Measurements from ENCODE around the gene BTNL2.

The BTNL2 gene

DNA sequence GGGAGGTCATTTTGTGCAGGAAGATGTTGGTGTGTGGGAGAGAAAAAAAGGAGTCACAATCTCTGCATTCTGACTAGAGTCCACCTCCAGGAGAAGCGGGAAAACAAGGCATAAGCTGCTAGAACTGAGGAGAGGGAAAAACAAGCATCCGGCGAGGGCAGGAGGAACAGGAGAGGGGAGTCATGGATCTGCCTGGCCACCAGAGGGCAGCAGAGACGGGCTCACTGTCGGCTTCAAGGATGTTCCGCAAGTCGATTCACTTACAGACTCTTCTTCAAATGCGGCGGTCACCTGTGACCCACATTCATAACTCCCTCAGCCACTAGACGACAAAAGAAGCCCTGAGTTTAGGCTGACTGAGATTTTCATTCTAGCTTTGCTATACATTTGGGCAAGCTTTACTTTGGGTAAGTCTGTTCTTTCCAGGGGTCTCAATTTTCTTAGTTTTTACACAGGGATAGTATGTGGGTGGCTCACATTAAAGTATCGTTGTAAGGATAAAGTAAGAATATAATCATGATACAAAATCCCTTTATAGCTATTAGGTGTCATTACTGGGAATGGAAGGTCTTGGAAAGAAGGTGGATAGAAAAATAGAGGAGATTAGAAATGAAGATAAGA, 6.6 kb upstream of the BTNL2 start:
- peak; percentile 87 to 88 for DNase-seq (ENCODE audit: low read depth in 2 of 2)

DNA sequence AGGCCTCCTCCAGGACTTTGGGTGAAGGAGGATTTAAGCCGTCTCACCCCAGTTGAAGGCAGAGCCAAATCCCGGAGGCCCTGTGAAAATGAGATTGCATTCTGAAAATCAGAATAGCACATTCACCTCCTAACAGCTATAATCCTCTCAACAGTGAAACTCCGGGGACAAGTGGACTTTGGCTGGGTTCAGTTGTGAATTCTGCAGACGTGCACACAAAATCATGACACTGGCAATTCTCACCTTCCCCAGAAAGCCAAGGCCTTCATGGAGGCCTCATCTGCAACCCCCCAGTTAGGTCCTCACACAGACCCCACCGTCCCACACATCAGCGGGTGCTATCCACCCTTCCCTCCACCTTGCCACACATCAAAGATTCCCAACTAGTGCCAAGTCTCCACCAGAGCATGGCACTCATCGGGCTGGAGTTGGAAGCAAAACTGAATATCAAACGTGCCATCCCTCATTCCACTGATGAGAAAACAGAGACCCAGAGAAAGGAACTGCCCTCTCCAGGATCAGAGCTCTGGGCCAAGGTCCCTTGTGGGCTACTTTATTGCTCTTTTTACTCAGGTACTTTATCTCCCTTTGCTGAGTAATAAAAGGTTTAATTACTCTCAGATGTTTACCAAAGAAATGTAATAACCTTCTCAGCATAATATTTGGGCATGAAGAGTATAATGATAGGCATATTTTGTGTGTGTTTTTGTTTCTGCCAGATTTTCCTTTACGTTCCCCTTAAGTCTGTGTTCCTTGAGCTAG, 4.8 kb upstream of the BTNL2 start:
- DNase-seq (ENCODE audit: low read depth in 2 of 2) = no peak

DNA sequence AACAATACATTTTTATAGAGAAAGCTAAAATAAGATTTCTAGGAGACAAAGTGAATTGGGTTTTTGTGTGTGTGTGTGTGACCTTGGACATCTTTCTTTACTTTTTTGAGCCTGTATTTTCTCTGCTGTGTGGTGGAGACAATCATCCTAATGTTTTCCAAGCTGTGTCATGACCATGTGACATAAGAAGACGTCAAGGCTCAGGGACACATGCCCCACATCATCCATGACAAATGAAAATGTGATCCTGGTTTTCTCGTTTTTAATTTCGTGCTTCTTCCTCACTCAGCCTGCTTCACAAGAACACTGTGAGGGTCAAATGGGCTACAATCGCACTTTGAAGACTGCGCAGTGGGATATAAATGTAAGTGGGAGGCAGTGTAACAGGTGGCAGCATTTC, 3.9 kb upstream of the BTNL2 start:
- DNase-seq (ENCODE audit: low read depth in 2 of 2) = no peak

DNA sequence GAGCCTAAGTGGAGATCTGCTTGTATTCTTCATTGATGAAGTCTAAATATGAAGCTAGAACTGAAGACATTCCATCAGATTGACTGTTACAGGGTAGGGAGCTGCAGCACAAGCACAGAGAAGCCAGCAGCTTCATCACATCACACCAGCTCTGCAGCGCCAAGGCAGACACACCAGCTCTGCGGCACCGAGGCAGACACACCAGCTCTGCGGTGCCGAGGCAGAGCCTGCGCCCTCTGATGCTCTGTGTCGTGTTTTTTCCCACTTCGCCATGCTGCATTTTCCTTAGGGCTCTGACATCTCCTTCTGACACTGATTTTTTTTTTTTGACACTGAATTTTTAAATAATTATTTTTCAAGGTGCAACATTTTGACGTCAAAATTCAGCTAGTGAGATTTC, 784 bp downstream of the BTNL2 start:
- no peak for DNase-seq (ENCODE audit: low read depth in 2 of 2)

DNA sequence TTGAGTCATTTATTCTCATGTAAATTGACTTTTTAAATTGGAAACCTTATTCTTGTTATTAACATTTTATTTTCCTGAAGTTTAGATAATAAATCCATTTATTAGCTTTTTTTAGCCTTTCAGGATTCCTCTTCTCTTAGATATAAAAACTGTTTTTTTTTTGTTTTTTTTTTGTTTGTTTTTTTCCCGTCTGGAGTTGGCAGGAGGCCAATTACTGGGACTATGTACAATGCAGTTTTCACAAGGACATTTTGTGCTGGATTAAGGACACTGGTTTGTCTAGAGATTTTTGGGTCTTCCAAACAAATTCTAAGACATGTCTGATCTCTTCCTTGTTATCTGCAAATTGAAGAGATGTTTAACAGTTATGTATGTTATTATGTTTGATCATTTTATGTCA, 1.3 kb downstream of the BTNL2 start:
- no peak for DNase-seq (ENCODE audit: low read depth in 2 of 2)

DNA sequence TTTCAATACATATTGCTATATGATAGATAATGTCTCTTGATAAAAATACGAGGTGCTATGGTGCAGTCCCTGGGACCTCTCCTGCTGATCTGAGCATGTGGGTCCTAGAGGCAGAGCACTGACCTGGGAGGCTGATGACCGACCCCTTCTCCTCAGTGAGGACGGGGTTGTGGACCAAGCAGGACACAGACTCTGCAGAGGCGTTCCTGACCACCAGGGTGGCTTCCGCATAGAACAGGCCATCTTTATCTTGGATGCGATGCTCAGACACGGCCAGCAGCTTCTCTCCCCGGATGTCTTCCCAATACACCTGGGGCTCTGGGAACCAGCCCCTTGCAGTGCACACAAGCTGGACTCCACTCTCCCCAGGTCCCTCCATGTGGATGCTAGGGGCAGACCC, 4.2 kb downstream of the BTNL2 start:
- no peak for DNase-seq (ENCODE audit: low read depth in 2 of 2)

DNA sequence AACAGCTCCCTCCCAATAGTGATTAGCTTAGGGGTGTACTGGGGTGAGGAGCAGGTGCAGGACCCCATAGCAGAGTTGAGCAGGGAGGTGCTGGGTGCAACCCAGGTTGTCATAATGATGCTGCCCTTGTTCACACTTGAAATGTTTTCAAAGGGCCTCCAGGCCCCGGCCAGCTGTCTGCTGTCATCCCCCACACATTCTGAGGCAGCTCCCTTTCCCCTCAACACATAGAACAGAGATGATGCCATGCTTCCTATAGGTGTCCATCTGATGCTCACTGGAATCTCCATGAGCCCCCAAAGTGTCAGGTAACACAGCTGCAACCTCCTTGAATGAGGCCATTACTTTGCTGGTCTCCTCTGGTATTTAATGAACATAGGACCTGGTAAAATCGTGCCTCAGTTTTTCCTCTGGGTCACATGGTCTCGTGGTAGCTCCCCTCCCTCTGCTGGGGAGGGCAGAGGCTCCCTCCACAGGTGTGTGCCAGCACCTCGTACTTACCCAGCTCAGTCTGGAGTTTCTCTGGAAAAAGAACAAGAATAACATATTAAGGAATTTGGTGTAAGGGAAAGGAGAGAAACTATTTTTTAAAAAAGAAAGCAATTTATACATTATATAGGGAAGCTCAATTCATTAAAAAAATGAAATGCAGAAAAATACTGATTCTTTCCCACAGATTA, 5.6 kb downstream of the BTNL2 start:
- no peak for DNase-seq (ENCODE audit: low read depth in 2 of 2)

DNA sequence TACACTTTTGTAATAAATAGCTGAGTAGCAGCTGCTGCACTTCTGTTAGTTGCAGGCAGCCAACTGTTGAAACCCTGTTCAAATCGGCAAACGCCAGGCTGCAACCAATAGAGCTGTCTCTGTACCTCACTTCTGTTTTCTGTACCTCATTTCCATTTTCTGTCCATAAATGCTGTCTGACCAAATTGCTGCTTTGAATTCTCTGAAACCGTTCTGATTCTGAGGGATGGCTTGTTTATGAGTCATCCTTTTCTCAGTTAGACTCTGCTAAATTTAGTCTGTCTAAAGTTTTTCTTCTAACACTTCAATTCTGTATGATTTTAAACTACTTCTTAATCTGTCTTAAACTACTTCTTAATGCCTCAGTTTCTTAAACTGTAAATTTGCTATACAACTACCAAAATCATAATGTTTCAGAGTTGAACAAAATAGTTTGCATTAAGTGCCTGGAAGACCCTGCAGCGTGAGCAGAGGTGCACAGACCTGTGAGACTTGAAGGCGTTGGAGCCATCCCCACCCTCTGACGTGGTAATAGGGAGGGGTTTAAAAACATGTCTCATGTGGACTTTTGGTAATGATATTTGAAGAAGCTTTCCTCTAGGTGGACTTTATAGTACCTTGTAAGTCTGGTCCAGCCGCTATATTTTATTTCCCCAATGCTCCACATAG, 9.6 kb downstream of the BTNL2 start:
- DNase-seq (ENCODE audit: low read depth in 2 of 2) = no peak

DNA sequence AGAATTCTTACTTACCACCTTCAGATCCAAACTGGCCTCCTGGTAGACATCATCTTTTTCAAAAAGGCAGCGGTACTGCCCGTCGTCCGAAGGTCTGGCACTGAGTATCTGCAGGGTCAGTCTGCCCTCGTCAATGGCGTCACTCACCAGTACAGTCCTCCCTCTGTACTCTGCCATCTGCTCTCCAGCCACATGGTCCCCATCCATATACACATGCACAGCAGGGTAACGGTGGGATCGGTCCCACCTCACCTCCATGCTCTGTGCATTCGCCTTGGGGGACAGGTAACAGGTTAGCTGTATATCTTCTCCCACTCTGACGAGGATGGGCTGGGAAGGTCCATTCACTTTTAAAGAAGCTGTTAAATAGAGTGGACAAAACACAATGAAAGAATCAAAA, 11.0 kb downstream of the BTNL2 start:
- DNase-seq (ENCODE audit: low read depth in 2 of 2) = no peak

DNA sequence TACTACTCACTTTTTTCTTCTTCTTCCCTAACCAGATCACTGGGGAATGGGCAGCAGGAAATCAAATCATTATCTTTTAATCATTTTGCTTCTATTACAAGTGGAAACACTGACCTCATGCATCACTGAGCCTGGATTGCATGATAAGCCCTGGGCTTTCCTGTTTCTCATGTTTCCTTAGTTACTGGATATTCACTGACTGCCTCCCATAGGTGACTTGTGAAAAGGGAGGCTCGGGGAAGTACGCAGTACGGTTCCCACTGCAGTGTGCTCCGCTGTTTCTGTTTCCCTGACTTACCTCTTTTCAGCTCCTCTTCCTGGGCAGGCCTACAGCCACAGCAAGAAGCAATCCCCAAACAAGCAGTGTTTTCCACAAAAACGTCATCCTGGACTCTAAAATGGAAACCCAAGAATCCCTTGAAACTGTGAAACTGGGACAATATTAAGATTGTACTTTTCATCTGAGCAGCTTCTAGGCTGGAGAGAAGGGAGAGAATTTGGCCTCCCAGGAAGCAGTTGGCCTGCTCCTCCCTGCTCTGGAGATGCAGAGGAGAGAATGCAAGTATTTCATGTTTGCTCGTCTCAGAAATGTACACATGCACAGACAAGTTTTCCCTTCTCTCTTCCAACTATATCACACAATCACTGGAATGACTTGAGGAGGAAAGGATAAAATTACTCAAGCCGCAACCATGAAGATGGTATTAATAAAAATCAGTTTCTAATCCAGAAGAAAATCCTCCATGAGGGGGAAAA, 13.1 kb downstream of the BTNL2 start:
- DNase-seq (ENCODE audit: low read depth in 2 of 2) = no peak

DNA sequence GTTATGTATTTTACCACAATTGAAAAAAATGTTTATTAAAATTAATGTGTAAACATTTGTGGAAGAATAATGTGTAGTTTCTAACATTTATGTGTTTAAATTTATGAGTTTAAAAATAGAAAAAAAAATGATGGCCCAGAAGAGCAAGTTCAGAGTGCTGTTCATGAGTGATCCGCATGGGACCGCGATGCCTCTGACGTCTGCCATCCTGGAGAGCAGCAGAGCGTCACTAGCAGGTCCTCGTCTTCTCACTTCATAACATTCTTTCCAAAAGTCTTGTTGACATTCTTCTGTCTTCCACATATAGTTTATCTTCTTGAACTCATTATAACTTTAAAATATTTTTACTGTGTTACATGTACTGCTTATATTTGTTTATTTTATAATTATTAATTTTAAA, 15.5 kb downstream of the BTNL2 start:
- DNase-seq (ENCODE audit: low read depth in 2 of 2) = no peak

DNA sequence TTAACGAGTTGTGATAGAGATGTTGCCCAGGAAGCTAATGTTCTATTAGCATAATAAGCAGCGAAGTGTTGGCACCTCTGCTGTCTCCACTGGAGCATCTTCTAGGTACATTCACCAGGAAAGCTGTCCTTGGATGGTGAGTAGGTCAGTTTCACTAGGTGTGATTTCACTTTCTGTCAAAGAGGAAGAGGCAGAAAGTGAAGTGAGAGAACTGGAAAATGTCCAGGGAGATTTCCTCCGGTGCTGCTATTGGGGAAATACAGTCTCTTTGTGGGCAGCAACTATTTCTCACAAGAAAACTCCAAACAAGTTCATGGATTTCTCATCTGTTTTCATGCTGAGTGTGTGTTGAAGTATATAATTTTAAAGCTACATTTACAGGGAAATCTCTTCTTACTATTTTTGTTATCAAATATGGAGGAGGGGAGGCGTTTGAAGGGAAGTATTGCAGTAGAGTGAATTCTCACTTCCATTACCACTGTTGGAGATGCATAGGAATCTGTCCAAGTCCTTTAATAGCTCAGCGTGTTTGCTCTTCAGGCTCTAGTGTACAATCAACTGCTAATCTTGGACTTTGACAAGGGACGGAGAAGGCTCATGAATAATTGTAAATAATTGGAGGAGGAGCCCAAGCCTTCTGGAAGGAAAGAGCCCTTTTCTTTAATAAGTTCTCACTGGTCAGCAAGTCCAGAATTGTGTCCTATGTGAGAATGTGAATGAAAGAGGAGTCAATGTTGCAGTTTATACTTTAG, 19.2 kb downstream of the BTNL2 start:
- DNase-seq (ENCODE audit: low read depth in 2 of 2) = no peak

DNA sequence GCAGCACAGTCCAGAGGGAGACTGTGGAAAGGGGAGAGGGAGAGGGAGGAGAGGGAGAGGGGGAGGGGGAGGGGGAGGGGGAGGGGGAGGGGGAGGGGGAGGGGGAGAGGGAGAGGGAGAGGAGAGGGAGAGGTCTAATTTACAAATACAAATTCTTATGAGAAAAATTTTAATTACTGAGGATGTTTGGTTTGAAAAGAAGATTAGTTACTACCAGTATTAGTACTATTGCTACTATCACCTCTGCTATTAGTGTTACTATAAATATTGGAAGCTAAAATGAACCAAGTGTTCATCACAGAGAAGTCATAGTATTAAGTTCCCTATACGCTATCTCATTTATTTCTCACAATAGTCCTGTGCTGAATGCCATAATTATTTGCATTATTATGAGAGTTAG, 20.9 kb downstream of the BTNL2 start:
- DNase-seq (ENCODE audit: low read depth in 2 of 2) = no peak

DNA sequence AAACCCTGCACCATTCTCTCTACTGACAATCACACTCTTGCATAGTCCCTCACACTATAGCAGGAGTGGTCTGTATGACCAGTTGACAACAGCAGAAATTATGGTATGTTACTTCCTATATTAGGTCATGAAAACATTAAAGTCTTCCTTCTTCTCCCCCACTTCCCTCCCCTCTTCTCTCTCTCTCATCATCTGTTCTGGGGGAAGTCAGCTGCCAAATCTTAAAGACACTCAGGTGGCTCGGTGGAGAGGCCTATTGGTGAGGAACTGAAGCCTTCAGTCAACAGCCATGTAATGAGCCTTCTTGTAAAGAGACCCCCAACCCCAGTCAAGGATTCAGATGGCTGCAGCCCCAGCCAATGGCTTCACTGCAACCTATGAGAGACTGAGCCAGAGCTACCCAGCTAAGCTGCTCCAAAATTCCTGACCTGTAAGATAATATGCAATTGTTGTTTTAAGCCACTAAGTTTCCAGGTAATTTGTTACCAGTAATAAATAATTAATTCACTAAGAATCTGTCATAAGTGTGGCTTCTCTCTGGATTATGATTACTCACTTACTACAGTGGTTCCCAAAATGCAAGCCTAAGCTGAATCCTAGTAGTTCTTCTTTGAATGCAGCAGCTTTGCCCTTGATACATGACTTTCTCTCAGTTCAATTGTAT, 24.1 kb downstream of the BTNL2 start:
- no peak for DNase-seq (ENCODE audit: low read depth in 2 of 2)

DNA sequence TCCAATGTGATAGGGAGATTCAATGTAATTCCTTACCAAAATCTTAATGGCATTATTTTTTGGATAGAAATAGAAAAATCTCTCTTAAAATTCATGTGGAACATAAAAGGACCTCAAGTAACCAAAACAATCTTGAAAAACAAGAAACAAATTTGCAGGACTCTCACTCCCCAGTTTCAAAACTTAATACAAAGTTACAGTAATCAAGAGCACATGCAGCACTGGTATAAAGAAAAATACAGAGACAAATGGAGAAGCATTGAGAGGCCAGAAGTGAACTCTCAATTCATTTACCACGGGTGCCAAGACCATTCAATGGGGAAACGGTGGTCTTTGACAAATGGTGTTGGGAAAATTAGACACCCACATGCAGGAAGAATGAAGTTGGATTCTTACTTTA, 27.4 kb downstream of the BTNL2 start:
- DNase-seq (ENCODE audit: low read depth in 2 of 2) = no peak

DNA sequence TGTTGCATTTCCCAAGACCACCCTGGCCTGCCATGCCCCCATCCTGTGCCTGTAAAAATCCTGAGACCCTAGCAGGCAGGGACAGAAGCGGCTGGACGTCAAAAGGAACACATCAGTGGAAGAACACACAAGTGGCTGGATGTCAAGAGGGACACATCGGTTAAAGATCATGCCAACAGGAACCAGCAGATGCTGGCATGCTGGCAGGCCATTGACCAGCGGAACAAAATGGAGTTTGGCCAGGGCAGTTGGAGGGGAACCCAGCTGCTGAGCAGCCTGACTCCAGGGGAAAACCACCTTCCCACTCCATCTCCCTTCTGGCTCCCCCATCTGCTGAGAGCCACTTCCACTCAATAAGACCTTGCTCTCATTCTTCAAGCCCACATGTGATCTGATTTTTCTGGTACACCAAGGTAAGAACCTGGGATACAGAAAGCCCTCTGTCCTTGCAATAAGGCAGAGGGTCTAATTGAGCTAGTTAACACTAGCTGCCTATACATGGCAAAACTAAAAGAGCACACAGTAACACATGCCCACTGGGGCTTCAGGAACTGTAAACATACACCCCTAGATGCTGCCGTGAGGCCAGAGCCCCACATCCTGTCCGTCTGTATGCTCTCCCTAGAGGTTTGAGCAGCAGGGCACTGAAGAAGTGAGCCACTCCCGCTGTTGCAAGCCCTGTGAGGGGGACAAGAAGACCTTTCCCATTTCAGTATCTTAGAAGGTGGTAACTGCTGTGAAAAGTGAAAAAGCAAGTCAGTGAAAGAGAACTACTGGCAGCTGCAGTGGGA, 31.0 kb downstream of the BTNL2 start:
- DNase-seq (ENCODE audit: low read depth in 2 of 2) = no peak

DNA sequence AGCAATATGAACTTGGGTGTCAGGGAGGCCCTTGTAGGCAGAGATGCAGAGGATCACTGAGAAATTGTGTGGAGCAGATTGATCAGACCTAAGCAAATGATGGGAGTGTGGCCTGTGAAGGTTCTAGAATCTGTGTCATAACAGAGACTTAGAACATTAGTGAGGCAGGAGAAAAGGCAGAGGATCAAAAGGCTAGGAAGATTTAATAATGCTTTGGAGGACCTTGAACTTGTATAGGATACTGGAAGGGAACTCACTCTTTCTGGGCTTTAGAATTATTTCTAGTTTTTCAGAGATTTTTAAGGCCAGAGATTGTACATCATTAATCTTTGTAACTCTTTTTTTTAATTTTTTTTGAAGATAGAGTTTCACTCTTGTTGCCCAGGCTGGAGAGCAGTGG, 35.2 kb downstream of the BTNL2 start, which contains the start of gene TSBP1:
TSS of gene TSBP1 (minus strand) at position 101 of the 400 bp plus-strand sequence. CDS start 197 bp downstream, outside the sequence.
- DNase-seq (ENCODE audit: low read depth in 2 of 2) = no peak

DNA sequence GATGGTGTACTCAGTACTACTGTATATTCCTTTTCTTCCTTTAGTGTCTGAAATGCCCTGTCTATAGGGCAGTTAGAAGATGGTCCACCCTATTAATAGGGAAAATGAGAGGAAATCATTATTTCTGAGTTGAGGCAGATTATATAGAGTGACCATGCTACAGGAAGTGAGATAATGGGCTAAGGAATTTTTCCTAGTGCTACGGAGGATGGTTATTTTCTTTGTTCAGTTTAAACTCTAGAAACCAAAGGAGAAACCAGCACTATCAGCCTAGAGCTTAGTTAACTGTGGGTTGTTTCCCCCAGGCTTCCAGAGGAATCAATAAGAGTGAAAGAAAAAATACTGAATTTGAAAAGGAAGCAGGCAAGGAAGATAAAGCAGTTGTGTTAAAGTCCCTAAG, 35.8 kb downstream of the BTNL2 start:
- DNase-seq (ENCODE audit: low read depth in 2 of 2) = no peak

DNA sequence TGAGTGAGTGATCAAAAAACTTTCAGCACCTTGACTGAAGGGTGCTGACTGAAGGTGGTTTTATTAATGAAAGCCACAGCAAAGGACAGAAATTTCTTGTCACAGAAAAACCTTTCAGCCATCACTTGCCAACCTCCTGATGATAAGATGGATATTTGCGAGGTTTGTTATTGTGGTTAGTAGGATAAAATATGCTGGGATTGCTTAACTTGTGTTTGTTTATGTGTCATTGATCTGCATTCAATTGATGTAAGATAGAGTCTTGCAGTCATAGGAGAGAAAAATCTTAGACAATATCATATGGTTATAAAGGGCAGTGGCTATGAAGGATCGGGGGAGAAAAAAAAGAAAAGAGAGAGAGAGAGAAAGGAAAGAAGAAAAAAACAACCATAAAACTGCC, 36.5 kb downstream of the BTNL2 start:
- no peak for DNase-seq (ENCODE audit: low read depth in 2 of 2)

DNA sequence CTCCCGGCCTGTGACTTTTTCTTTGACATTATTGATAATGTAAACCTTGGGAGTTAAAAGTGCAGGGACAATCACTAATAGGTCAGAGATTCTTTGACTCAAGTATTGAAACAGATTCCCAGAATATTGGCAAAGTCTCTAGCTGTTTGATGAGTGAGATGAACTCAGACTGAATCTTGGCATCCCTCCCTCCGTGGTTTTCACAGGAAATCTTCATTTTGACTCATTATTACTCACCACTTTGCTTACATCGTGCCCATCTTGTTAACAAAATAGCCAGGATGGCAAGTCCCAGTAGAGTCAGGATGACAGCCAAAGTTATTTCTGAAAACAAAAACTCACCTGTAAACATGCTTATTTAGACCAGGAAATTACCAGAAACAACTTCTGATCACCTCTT, 37.3 kb downstream of the BTNL2 start:
- DNase-seq (ENCODE audit: low read depth in 2 of 2) = no peak

Measured in stimulated activated CD4-positive, alpha-beta T cell treated with anti-CD3 and anti-CD28 coated beads, Interleukin-1b, Interleukin-23, amount 100 ng/mL, for 4 hours (primary cell).